ENCODE results near the gene CRISPLD2. TPM values are rescaled to one million over a fixed set of nuclear protein-coding genes. Genes with fewer than 3 reads are reported as not detected.

Gene CRISPLD2
- total RNA-seq, 1 donor from 2014 or later: 5.8 TPM

DNA sequence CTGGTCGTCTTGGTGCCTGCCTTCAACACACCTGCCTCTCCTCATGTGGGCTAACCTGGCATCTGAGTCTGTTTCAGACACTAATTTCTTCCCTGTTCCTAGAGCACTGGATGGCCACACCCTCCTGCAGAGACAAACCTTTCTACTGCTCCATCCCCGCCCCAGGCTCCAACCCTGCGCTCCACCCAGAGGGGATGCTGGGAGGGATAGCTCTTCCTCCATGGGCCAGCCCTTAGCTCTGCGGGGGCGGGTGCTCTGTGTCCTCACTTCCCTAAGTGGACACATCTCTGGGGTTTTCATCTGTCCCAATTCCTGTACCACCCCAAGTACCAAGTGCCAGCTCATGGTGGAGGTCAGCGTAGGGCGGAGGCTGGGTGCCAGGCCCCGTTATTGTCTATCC, 11.0 kb upstream of the CRISPLD2 start:
- no peak overlapping the region for H3K4me3 ChIP-seq (ENCODE audit: low read depth, low read length)
- TF ChIP-seq, protein P1, sequence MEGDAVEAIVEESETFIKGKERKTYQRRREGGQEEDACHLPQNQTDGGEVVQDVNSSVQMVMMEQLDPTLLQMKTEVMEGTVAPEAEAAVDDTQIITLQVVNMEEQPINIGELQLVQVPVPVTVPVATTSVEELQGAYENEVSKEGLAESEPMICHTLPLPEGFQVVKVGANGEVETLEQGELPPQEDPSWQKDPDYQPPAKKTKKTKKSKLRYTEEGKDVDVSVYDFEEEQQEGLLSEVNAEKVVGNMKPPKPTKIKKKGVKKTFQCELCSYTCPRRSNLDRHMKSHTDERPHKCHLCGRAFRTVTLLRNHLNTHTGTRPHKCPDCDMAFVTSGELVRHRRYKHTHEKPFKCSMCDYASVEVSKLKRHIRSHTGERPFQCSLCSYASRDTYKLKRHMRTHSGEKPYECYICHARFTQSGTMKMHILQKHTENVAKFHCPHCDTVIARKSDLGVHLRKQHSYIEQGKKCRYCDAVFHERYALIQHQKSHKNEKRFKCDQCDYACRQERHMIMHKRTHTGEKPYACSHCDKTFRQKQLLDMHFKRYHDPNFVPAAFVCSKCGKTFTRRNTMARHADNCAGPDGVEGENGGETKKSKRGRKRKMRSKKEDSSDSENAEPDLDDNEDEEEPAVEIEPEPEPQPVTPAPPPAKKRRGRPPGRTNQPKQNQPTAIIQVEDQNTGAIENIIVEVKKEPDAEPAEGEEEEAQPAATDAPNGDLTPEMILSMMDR (conservative IDR thresholded peaks at IDR 0.05; ENCODE audit: low read depth, low read length): no peak
- DNase-seq (ENCODE audit: low read depth): no peak

DNA sequence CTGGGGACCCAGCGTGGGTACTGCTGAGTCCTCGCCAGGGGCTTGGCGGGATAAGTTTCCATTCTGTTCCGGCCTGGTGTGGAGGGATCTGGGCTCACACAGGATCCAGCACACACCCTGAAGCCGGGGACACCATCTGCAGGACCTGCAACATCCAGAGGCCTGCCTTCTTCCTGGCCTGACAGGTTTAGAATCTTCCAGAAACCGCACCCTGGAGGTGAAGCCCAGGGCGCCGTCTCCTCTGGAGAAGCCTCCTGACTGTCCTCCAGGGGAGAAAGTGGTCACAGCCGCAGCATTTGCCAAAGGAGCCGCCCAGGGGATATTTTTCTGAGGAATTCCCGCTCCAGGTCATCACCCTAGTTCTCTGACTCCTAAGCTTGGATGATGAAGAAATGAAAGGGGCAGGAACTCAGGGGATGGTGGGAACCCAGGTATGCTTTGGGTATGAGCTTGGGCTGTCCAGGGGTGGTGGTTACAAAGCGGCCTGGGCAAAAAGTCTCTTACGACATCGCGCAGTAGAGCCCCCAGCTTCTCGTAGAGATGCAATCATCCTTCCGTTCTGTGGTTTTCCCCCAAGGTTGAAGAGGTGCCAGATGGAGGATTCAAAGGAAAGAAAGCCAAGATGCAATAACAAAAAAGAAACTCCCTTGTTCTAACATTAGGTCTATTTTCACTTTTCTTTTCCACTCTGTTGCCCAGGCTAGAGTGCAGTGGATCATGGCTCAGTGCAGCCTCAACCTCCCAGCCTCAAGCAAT, 9.1 kb upstream of the CRISPLD2 start:
- TF ChIP-seq, protein P1 (conservative IDR thresholded peaks at IDR 0.05; ENCODE audit: low read depth, low read length): no peak
- no peak for DNase-seq (ENCODE audit: low read depth)
- no peak overlapping the region for H3K4me3 ChIP-seq (ENCODE audit: low read depth, low read length)

DNA sequence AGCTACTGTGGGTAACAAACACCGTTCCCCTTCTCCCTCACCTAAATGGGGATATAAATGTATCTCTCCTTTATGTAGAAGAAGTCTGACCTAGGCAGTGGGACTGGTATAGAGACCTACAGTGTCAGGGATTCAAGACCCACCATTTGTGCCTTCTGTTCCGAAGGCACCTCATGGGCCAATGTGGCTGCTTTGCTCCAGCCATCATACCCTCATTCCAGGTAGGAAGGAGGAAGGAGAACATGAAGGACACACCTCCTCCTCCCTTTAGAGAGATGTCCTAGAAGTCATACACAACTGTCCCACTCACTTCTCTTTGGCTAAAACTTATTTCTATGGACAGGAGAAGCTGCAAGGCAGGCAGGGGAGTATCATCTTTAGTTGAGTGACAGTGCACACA, 8.3 kb upstream of the CRISPLD2 start:
- TF ChIP-seq, protein P1 (conservative IDR thresholded peaks at IDR 0.05; ENCODE audit: low read depth, low read length): no peak
- H3K4me3 ChIP-seq (ENCODE audit: low read depth, low read length): no peak overlapping the region
- no peak for DNase-seq (ENCODE audit: low read depth)

DNA sequence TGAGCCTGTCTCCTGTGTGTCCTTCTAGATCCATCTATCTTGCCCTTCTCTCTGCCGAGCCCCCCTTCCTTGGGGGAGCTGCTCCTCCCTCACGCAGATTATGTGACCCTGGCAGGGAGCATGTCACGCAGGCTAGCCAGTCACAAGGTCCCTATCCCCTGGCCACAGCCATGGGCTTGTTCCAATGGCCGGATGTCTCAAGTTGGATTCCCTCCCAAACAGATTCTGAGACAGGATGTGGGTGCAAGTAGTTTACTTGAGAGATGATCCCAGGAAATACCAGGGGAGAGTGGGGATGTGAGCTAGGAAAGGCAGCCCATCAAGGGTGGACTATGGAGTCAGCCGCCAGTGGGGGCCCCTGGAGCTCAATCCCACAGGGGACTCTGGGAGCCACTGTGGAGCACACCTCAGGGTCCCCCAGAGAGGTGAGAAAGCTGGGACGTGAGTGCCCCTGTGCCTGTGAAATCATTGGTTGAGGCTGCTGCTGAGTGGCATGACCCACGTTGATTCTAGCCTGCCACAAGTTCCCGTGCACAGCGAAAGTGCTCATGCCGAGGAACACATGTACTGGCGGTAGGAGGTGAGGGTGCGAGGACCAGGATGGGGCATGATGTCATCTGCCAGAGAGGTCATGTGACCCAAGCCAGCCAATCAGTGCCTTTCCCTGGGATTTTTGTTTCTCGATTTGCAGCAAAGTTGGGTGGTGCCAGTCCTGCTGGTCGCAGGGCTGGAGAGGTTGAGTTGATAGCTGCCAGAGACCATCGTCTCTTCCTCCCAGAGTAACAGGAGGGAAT, 6.4 kb upstream of the CRISPLD2 start:
- TF ChIP-seq, protein P1 (conservative IDR thresholded peaks at IDR 0.05; ENCODE audit: low read depth, low read length): no peak
- no peak for DNase-seq (ENCODE audit: low read depth)
- H3K4me3 ChIP-seq (ENCODE audit: low read depth, low read length): no peak overlapping the region

DNA sequence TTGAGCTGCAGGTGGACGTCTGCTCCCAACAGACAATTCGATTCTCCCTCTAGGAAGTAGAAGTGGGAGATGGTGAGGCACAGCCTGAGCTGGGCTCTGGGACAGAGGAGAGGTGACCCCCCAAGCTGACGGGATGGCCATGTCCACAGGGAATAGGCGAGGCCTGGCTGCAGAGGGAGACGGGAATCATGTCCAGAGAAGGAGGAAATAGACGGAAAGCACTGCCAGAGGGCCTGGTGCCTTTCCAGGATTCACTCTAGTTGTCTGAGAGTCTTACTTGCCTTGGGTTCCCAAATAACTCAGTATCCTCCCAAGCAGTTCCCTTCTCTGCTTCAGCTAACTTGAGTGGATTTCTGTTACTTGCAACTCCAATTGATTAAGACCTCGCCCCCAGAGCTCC, 4.3 kb upstream of the CRISPLD2 start:
- TF ChIP-seq, protein P1 (conservative IDR thresholded peaks at IDR 0.05; ENCODE audit: low read depth, low read length): no peak
- DNase-seq (ENCODE audit: low read depth): no peak
- H3K4me3 ChIP-seq (ENCODE audit: low read depth, low read length): no peak overlapping the region

DNA sequence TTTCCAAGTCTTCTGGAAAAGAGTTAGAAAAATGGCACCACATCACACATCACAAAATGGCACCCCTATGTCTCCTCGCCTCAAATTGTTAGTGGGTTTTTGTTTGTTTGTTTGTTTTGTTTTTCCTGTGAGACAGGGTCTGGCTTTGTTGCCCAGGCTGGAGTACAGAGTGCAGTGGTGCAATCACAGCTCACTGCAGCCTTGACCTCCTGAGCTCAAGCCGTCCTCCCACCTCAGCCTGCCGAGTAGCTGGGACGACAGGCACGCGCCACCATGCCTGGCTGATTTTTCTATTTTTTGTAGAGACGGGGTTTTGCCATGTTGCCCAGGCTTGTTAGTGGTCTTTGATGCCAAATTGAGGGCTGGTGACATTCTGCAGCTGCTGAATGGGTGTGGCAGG, 3.8 kb upstream of the CRISPLD2 start:
- H3K4me3 ChIP-seq (ENCODE audit: low read depth, low read length): no peak overlapping the region
- TF ChIP-seq, protein P1 (conservative IDR thresholded peaks at IDR 0.05; ENCODE audit: low read depth, low read length): no peak
- no peak for DNase-seq (ENCODE audit: low read depth)

Measured in epithelial cell of proximal tubule (primary cell).